K562 (cell line): Measurements from ENCODE around the gene ADAP1. TPM values are rescaled to one million over a fixed set of nuclear protein-coding genes. Genes with fewer than 3 reads are reported as not detected.
A peak's percentile ranks its signal among the peaks of the same experiment; 100 is the strongest.

ENCODE experiments used
- CAMTA2 ChIP-seq: fragments of 250-450 bp; sonication (Bioruptor Pico); conservative IDR thresholded peaks from 2 replicates; pipeline ENCODE4 v1.5.1; 2022
- CBFA2T2 ChIP-seq: fragments of 450-650 bp; conservative IDR thresholded peaks from 2 replicates; pipeline ENCODE4 v1.6.1; 2017; ENCODE audit warnings: mild to moderate bottlenecking
- CXXC5 ChIP-seq: fragments of 250-450 bp; sonication (Bioruptor Pico); IDR thresholded peaks from 2 replicates; pipeline ENCODE4 v1.8.0; 2022; ENCODE audit warnings: inconsistent platforms, mild to moderate bottlenecking, moderate library complexity
- PHF20 ChIP-seq: fragments of 450-650 bp; IDR thresholded peaks from 2 replicates; pipeline ENCODE4 v1.6.1; 2018; ENCODE audit not compliant: partially characterized antibody
- RAD51 ChIP-seq: fragments of 450-650 bp; IDR thresholded peaks from 2 replicates; pipeline ENCODE4 v1.7.1; 2016; ENCODE audit warnings: low read depth, mild to moderate bottlenecking, borderline replicate concordance
- SIN3B ChIP-seq: fragments of 450-650 bp; IDR thresholded peaks from 2 replicates; pipeline ENCODE4 v1.6.1; 2017; ENCODE audit warnings: low read depth, mild to moderate bottlenecking, moderate library complexity
- SOX6 ChIP-seq: fragments of 450-650 bp; IDR thresholded peaks from 2 replicates; pipeline ENCODE4 v1.6.1; 2014; ENCODE audit warnings: mild to moderate bottlenecking
- ZFP30 ChIP-seq: fragments of 250-450 bp; sonication (Bioruptor Pico); IDR thresholded peaks from 2 replicates; pipeline ENCODE4 v1.8.0; 2022; ENCODE audit warnings: moderate library complexity, mild to moderate bottlenecking, inconsistent platforms, borderline replicate concordance
- ZNF445 ChIP-seq: fragments of 250-450 bp; sonication (Bioruptor Pico); IDR thresholded peaks from 2 replicates; pipeline ENCODE4 v1.4.0; 2020; ENCODE audit warnings: low read depth, mild to moderate bottlenecking, moderate library complexity
- polyA plus RNA-seq, 8 experiments: library from polyadenylated mRNA; depleted of rRNA in 4 of 8; stranded (reverse) in 5 of 8; unstranded in 3 of 8; fragments of >200 nt; fragmentation: Nextera tagmentation in 2 of 8; fragmentation: Illumina TruSeq in 1 of 8; extraction: Ambion mirVana in 2 of 8; extraction: Trizol in 1 of 8; gene quantifications; 2 replicates each; pipeline versions ENCODE4 v1.2.1 to v1.2.3, GENCODE V29; 2011 to 2014; ENCODE audit warnings: inconsistent platforms in 1 of 8, missing spikeins in 1 of 8
- total RNA-seq, 7 experiments: library from RNA; depleted of rRNA in 6 of 7; stranded (reverse); fragments of >200 nt in 6 of 7; fragmentation: Illumina TruSeq in 2 of 7; extraction: Trizol in 2 of 7; gene quantifications; 2 replicates each; pipeline versions ENCODE4 v1.2.1 to v1.2.3, GENCODE V29; 2011 to 2021; ENCODE audit warnings: low replicate concordance in 1 of 7
- TF ChIP-seq, protein P1 (sequence below), 2 experiments: fragments of 450-650 bp; IDR thresholded peaks; 2 replicates each; pipeline ENCODE4 v1.6.1; 2016; ENCODE audit warnings: mild to moderate bottlenecking in 2 of 2, borderline replicate concordance in 1 of 2, low read depth in 1 of 2, moderate library complexity in 1 of 2
- TF ChIP-seq, protein P2 (sequence below), 2 experiments: fragments of 450-650 bp in 1 of 2; sonication (generic) in 1 of 2; formaldehyde crosslinking in 1 of 2; IDR thresholded peaks in 1 of 2; conservative IDR thresholded peaks in 1 of 2; 2 replicates each; pipeline versions ENCODE4 v1.6.1 to v1.8.1; 2016 to 2023; ENCODE audit warnings: mild to moderate bottlenecking in 2 of 2, moderate library complexity in 2 of 2, inconsistent platforms in 1 of 2, missing genetic modification reagents in 1 of 2
- TF ChIP-seq, protein P3 (sequence below), 2 experiments: IDR thresholded peaks; 2 replicates each; pipeline ENCODE4 v1.6.1; 2011; ENCODE audit warnings: borderline replicate concordance in 1 of 2, control low read depth in 1 of 2, low read depth in 1 of 2, low read length in 1 of 2, mild to moderate bottlenecking in 1 of 2, mixed read lengths in 1 of 2, moderate library complexity in 1 of 2; ENCODE audit not compliant: insufficient read depth in 1 of 2, insufficient read length in 1 of 2, poor library complexity in 1 of 2, severe bottlenecking in 1 of 2; ENCODE audit errors: extremely low read depth in 1 of 2
- TF ChIP-seq, protein P4 (sequence below), 3 experiments: fragments of 200-800 bp in 1 of 3; sonication (Bioruptor generic) in 1 of 3; sonication (generic) in 1 of 3; formaldehyde crosslinking in 1 of 3; IDR thresholded peaks; 2 replicates each; pipeline versions ENCODE4 v1.6.1 to v1.8.0; 2016 to 2022; ENCODE audit warnings: mild to moderate bottlenecking in 2 of 3, missing compliant biosample characterization in 2 of 3, missing genetic modification characterization in 2 of 3, missing genetic modification reagents in 1 of 3

Gene ADAP1
- total and polyA plus RNA-seq, 9 of the 15 experiments (the other 6 are each of a cell fraction or from before 2014, with no cell fraction given) = 0.27 to 1.4 (median 0.52) TPM; not detected in 3

DNA sequence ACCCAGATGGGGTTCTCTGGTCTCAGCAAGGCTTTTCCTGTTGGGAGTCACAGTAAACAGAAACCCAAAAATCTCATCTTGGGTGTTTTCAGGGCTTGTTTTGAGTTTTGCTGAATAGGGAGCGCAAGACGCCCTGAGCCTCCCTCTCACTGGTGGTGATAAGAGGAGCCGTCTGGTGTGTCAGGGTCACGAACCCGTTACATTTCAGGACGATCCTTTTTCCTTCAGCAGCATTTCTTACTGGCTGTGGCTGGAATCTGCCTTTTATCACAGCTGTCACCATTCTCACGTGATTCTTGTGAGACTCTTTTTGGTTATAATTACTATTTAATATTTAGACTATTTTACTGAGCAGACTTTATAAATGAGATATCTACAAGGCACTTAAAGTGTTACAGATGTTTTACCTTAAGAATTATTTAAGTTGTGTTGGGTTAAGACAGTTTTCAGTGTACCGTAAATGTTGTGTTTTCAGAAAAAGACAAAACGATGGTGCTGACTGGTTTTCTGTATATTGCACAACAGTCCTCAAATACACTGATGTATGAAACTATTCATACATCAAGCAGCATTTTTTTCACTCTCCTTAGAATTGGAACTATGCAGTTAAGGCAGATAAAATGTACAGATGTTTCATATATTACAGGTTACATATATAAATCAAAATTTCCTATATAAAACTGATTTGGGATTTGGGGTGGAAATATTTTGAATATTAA is 80.3 kb downstream of the ADAP1 start (continued):
- TF ChIP-seq, protein P1, sequence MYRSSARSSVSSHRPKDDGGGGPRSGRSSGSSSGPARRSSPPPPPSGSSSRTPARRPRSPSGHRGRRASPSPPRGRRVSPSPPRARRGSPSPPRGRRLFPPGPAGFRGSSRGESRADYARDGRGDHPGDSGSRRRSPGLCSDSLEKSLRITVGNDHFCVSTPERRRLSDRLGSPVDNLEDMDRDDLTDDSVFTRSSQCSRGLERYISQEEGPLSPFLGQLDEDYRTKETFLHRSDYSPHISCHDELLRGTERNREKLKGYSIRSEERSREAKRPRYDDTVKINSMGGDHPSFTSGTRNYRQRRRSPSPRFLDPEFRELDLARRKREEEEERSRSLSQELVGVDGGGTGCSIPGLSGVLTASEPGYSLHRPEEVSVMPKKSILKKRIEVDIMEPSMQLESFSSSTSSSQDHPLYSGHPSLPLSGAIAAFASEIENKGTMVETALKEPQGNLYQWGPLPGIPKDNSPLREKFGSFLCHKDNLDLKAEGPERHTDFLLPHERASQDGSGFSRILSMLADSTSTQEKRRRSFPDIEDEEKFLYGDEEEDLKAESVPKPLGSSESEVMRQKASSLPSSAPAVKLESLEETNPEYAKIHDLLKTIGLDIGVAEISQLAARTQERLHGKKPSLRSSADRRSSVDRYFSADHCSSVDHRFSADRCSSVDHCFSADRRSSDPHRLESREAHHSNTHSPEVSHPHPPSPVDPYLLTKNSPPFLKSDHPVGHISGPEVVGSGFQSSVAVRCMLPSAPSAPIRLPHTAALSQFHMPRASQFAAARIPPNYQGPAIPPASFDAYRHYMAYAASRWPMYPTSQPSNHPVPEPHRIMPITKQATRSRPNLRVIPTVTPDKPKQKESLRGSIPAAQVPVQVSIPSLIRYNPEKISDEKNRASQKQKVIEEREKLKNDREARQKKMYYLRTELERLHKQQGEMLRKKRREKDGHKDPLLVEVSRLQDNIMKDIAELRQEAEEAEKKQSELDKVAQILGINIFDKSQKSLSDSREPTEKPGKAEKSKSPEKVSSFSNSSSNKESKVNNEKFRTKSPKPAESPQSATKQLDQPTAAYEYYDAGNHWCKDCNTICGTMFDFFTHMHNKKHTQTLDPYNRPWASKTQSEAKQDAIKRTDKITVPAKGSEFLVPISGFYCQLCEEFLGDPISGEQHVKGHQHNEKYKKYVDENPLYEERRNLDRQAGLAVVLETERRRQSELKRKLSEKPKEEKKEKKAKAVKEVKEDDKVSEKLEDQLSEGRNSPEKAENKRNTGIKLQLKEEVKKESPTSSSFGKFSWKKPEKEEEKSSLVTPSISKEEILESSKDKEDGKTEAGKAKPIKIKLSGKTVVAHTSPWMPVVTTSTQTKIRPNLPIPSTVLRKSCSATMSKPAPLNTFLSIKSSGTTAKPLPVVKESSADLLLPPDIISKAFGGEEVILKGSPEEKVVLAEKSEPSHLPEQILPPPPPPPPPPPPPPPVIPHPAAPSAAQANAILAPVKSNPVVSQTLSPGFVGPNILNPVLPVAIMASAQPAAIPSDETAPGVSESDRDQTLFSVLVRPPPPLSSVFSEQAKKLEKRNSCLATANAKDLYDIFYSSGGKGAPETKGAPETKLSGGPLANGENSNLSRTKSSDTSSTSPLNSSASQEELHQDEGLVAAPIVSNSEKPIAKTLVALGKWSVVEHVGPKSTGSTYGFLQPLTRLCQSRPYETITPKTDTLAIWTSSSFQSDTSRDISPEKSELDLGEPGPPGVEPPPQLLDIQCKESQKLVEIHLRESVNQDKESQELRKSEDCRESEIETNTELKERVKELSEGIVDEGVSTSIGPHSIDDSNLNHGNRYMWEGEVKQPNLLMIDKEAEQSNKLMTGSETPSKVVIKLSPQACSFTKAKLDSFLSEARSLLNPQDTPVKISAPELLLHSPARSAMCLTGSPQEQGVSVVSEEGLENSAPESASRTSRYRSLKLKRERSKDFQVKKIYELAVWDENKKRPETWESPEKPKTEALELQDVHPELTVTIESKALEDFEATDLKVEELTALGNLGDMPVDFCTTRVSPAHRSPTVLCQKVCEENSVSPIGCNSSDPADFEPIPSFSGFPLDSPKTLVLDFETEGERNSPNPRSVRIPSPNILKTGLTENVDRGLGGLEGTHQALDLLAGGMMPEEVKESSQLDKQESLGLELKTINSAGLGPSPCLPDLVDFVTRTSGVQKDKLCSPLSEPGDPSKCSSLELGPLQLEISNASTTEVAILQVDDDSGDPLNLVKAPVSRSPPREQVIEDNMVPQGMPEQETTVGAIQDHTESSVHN (IDR thresholded peaks at IDR 0.05; ENCODE audit: borderline replicate concordance in 1 of 2, low read depth in 1 of 2) = 0 out of 4 replicates have a peak, but pooled peaks of 1 of the 2 experiments have one; percentile 2
- TF ChIP-seq PHF20 (no peak), CXXC5 (CRISPR knock-in tag) (peak; percentile 73), CAMTA2 (0 out of 2 replicates have a peak, but pooled peaks have one; percentile 32), SIN3B (no peak), ZNF445 (CRISPR knock-in tag) (0 out of 2 replicates have a peak, but pooled peaks have one; percentile 30), CBFA2T2 (peak; percentile 46; the same call in 1 of the 2 replicates), SOX6 (0 out of 2 replicates have a peak, but pooled peaks have one; percentile 29), RAD51 (peak; percentile 49; the same call in 1 of the 2 replicates), ZFP30 (CRISPR knock-in tag) (no peak)
- TF ChIP-seq, protein P2, sequence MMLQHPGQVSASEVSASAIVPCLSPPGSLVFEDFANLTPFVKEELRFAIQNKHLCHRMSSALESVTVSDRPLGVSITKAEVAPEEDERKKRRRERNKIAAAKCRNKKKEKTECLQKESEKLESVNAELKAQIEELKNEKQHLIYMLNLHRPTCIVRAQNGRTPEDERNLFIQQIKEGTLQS (IDR thresholded peaks at IDR 0.05) = no peak
- TF ChIP-seq, protein P2 (CRISPR knock-in tag; conservative IDR thresholded peaks at IDR 0.05) = no peak
- TF ChIP-seq, protein P3, sequence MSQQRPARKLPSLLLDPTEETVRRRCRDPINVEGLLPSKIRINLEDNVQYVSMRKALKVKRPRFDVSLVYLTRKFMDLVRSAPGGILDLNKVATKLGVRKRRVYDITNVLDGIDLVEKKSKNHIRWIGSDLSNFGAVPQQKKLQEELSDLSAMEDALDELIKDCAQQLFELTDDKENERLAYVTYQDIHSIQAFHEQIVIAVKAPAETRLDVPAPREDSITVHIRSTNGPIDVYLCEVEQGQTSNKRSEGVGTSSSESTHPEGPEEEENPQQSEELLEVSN (IDR thresholded peaks at IDR 0.05; ENCODE audit: borderline replicate concordance in 1 of 2, extremely low read depth in 1 of 2, insufficient read depth in 1 of 2, insufficient read length in 1 of 2, low read depth in 1 of 2, low read length in 1 of 2, poor library complexity in 1 of 2, severe bottlenecking in 1 of 2) = peak in 1 of 2 experiments; percentile 63
- TF ChIP-seq, protein P4, sequence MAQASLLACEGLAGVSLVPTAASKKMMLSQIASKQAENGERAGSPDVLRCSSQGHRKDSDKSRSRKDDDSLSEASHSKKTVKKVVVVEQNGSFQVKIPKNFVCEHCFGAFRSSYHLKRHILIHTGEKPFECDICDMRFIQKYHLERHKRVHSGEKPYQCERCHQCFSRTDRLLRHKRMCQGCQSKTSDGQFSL (CRISPR knock-in tag; IDR thresholded peaks at IDR 0.05) = no peak
- TF ChIP-seq, protein P4 (tag; IDR thresholded peaks at IDR 0.05) = 0 out of 4 replicates have a peak, but pooled peaks of 1 of the 2 experiments have one; percentile 4
